ENCODE measurements around the gene PIEZO2.

- TF ChIP-seq ZNF8 (CRISPR knock-in tag; IDR thresholded peaks at IDR 0.05) (no peak), PPARA (CRISPR knock-in tag; IDR thresholded peaks at IDR 0.05; ENCODE audit: borderline replicate concordance) (no peak), ESRRG (CRISPR knock-in tag; IDR thresholded peaks at IDR 0.05) (no peak), CSDC2 (CRISPR knock-in tag; IDR thresholded peaks at IDR 0.05) (no peak), POU6F1 (CRISPR knock-in tag; IDR thresholded peaks at IDR 0.05; ENCODE audit: borderline replicate concordance, low read depth) (no peak), CSRNP3 (CRISPR knock-in tag; IDR thresholded peaks at IDR 0.05) (no peak), PATZ1 (CRISPR knock-in tag; IDR thresholded peaks at IDR 0.05; ENCODE audit: borderline replicate concordance) (no peak), CREB5 (CRISPR knock-in tag; IDR thresholded peaks at IDR 0.05; ENCODE audit: low read depth) (no peak), ZFP30 (CRISPR knock-in tag; IDR thresholded peaks at IDR 0.05) (no peak), ISL1 (CRISPR knock-in tag; IDR thresholded peaks at IDR 0.05) (no peak)
Observed at GRCh38 chr18:10899481-10899880, 249.9 kb downstream of the PIEZO2 start.

All from SK-N-SH treated with all-trans-retinoic acid at 6 μM for 48 hours (cell line).